Choroid plexus epithelial cell (primary cell): Measurements from ENCODE around the gene FBXO36.

ENCODE experiments used
- DNase-seq: peaks from one replicate; pipeline ENCODE4 v3.0.0-alpha.2; 2010; ENCODE audit warnings: low read depth
- H3K4me3 ChIP-seq: 2 replicates; pipeline ENCODE4 v1.5.1; 2011; ENCODE audit warnings: low read depth, mild to moderate bottlenecking, control low read depth, low read length, moderate library complexity
- CTCF ChIP-seq: conservative IDR thresholded peaks from 2 replicates; pipeline ENCODE4 v1.5.1; 2011; ENCODE audit warnings: low read depth, mild to moderate bottlenecking, control low read depth, inconsistent platforms, low read length, moderate library complexity

FBXO36 gene

GRCh38 chr2:230012267-230012884 lies 90.1 kb downstream of the FBXO36 start:
- peak; percentile 36 for DNase-seq
- H3K4me3 ChIP-seq: no peak overlapping the region
- TF ChIP-seq CTCF: no peak

- TF ChIP-seq CTCF: no peak
- H3K4me3 ChIP-seq: no peak overlapping the region
- peak; percentile 4 for DNase-seq
Measured at GRCh38 chr2:230016844-230017243, 94.5 kb downstream of the FBXO36 start.

GRCh38 chr2:230018153-230018552 lies 95.8 kb downstream of the FBXO36 start:
- peak; percentile 88 for DNase-seq
- no peak for TF ChIP-seq CTCF
- H3K4me3 ChIP-seq: no peak overlapping the region

GRCh38 chr2:230019742-230020141 lies 97.4 kb downstream of the FBXO36 start:
- DNase-seq: no peak
- TF ChIP-seq CTCF: no peak
- H3K4me3 ChIP-seq: no peak overlapping the region

DNA sequence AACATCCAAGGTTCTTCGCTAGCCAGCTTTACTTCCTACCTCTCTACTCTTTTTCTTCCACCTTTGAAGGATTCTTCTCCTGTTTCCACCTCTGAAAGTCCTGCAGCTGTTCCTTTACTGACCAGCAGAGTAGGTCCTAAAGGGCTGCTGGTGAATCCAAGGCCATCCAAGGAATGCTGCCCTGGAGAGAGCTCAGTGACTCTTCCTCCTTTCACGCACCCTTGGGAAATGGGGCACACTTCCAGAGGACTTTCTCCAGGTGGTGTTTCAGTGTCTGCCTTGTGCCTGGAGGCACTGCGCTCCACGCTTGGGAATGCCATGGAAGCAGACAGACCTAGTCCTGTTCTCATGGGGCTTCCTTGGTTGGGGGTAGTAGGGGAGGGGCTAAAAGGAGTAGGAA lies 101.0 kb downstream of the FBXO36 start:
- H3K4me3 ChIP-seq: no peak overlapping the region
- no peak for TF ChIP-seq CTCF
- DNase-seq: no peak

DNA sequence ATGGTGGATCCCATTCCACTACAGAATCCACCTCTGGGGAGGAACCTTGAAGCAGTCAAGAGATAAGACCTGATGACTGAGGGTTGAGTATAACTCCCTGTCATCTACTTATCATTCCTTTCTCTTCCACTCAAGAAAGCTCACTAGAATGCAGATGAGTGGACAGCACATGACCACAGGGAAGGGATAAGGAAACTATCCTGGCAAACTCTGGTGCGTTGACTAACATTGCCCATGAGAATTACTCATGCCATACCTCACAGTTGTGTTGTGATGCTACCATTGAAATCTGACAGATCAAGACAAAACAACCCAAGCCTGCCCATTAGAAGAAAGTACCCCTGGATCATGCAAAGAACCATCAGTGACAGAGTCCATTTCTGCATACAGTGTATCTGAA lies 119.9 kb downstream of the FBXO36 start:
- no peak for TF ChIP-seq CTCF
- DNase-seq: no peak
- no peak overlapping the region for H3K4me3 ChIP-seq

DNA sequence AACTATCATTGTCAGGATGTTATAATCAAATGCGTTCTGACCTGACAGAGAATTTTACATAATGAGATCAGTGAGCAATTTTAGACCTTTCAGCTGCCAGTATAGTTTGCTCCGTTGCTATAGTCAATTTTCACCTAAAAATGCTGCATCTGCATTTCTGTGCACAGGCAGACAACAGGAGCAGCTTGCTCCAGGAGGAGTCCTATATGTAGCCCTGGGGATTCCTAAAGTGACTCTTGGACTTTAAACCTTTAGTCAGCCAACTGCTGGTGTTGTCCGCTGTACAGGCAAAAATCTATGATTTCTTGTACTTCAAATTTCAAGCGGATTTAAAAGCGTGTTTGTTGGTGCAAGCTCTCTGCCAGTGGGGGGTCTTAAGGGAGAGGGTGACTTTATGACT lies 120.7 kb downstream of the FBXO36 start:
- DNase-seq: no peak
- TF ChIP-seq CTCF: no peak
- H3K4me3 ChIP-seq: no peak overlapping the region
